SH-SY5Y (cell line): ENCODE data around the gene TMEM38B.

Experiments
- GATA2 ChIP-seq: IDR thresholded peaks from 2 replicates; pipeline ENCODE4 v1.6.1; 2011; ENCODE audit warnings: mild to moderate bottlenecking, low read depth, low read length
- GATA3 ChIP-seq: IDR thresholded peaks from 2 replicates; pipeline ENCODE4 v1.6.1; 2011; ENCODE audit warnings: low read depth, mild to moderate bottlenecking, low read length, moderate library complexity

GRCh38 chr9:105760053-105760452 is 65.7 kb downstream of the TMEM38B start:
- TF ChIP-seq GATA3 (no peak), GATA2 (no peak)
